Left ventricle myocardium inferior (tissue), 1 donor: ENCODE data around the gene HDGFL3. TPM values are rescaled to one million over a fixed set of nuclear protein-coding genes. Genes with fewer than 3 reads are reported as not detected.

Experiments used
- DNase-seq: peaks from one replicate; pipeline ENCODE4 v3.0.0-alpha.2; 2020
- H3K27ac ChIP-seq: fragments of 200-600 bp; replicated peaks from 2 replicates; pipeline ENCODE4 v1.8.0; 2021
- H3K27me3 ChIP-seq: fragments of 200-600 bp; 2 replicates; pipeline ENCODE4 v1.8.0; 2021; ENCODE audit warnings: low read depth
- H3K36me3 ChIP-seq: fragments of 200-600 bp; 2 replicates; pipeline ENCODE4 v1.8.0; 2021
- H3K4me1 ChIP-seq: fragments of 200-600 bp; 2 replicates; pipeline ENCODE4 v1.8.0; 2021
- H3K4me3 ChIP-seq: fragments of 200-600 bp; 2 replicates; pipeline ENCODE4 v1.8.0; 2021; ENCODE audit warnings: mild to moderate bottlenecking, moderate library complexity
- H3K9me3 ChIP-seq: fragments of 200-600 bp; replicated peaks from 2 replicates; pipeline ENCODE4 v1.8.0; 2021
- intact Hi-C: fragments of 100-400 bp; cut with micrococcal nuclease; formaldehyde crosslinking; loops from one replicate; pipeline ENCODE4 v1.11.0; 2022
- long read RNA-seq: library from polyadenylated mRNA; unstranded; transcript quantifications from one replicate; pipeline ENCODE4 v2.0.0, GENCODE V29; 2021
- total RNA-seq: library from RNA; stranded (reverse); fragmentation: NEBNext Ultra II Directional; extraction: Animal tissue kit (Norgen Biotek cat#: 25700); gene quantifications from one replicate; pipeline ENCODE4 v1.2.1, GENCODE V29; 2021
- TF ChIP-seq, protein P1 (sequence below): fragments of 200-600 bp; IDR thresholded peaks from 2 replicates; pipeline ENCODE4 v1.8.0; 2021; ENCODE audit warnings: antibody characterized with exemption, mild to moderate bottlenecking, borderline replicate concordance
- donor health status: DM: no; HTN: yes; CAD: no; lungs with severe emphysema.

HDGFL3 gene
- total RNA-seq = 38.0 TPM
- long read RNA-seq, full-length matches to known transcripts = 70 of 77 reads
- long read RNA-seq, partial matches to known transcripts = 2 of 77 reads
- long read RNA-seq, other reads (novel, unspliced or antisense) = 5 of 77 reads

DNA sequence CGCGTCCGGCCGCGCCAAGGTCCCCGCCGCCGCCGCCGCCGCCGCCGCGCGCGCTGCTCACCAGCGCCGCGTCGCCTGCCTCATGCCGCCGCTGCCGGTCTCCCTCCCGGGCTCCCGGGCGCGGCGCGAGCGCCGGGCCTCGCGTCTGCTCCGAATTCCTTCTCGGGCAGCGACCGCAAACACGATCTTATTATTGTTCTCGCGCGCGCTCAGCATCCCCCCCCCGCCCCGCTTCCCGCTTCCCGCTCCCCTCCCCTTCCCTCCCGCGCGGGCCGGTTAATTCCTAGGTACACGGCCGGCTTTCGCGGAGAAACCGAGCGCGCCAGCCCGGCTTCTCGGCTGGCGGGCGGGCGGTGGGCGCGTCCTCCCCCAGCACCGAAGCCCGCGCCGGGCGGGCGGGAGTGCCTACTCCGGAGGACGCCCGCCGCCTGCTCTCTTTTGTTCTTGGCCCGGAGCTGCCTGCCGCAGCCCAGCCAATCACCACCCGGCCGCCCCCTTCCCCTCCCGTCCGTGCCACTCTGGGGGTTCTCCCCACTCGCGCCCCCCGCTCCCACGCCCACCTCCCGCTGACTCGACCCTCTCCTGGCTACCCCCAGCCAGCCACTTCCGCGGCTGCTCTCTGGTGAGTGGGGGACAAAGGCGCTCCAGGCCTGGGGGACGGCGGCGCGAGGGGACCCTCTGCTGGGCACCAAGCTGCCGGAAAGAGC is at the start of gene HDGFL3:
Gene HDGFL3, minus strand, starts transcription at position 164 of the 707 bp plus-strand sequence. CDS start 409 bp downstream, outside the sequence.
- H3K4me1 ChIP-seq = peaks cover 47% of the 10 kb centered on the region
- TF ChIP-seq, protein P1, sequence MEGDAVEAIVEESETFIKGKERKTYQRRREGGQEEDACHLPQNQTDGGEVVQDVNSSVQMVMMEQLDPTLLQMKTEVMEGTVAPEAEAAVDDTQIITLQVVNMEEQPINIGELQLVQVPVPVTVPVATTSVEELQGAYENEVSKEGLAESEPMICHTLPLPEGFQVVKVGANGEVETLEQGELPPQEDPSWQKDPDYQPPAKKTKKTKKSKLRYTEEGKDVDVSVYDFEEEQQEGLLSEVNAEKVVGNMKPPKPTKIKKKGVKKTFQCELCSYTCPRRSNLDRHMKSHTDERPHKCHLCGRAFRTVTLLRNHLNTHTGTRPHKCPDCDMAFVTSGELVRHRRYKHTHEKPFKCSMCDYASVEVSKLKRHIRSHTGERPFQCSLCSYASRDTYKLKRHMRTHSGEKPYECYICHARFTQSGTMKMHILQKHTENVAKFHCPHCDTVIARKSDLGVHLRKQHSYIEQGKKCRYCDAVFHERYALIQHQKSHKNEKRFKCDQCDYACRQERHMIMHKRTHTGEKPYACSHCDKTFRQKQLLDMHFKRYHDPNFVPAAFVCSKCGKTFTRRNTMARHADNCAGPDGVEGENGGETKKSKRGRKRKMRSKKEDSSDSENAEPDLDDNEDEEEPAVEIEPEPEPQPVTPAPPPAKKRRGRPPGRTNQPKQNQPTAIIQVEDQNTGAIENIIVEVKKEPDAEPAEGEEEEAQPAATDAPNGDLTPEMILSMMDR = no peak
- no peaks in the 10 kb centered on the region for H3K27me3 ChIP-seq
- H3K4me3 ChIP-seq = peak within 1 kb of the TSS; percentile 92
- DNase-seq = peak; percentile 69
- intact Hi-C loops = no loop called here
- H3K27ac ChIP-seq = peak within 1 kb of the TSS; percentile 93
- no peaks in the 10 kb centered on the region for H3K9me3 ChIP-seq
- no peaks in the 10 kb centered on the region for H3K36me3 ChIP-seq

DNA sequence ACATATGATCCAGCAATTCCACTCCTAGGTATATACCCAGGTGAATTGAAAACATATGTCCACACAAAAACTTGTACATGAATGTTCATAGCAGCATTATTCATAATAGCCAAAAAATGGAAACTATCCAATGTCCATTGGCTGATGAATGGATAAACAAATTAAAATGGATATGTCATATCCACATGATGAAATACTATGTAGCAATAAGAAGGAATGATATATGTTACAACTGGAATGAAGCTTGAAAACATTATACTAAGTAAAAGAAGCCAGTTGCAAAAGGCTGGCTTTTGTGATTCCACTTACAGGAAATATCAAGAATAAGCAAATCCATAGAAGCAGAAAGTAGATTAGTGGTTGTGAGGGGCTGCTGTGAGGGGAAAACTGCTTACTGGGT is 43.2 kb upstream of the HDGFL3 start:
- Histone ChIP-seq H3K9me3 (no peaks in the 10 kb centered on the region), H3K36me3 (no peaks in the 10 kb centered on the region), H3K27me3 (peaks cover 77% of the 10 kb centered on the region), H3K4me1 (no peaks in the 10 kb centered on the region), H3K4me3 (no peak overlapping the region), H3K27ac (no peak overlapping the region)
- no peak for DNase-seq
- intact Hi-C loops = loop anchor here (5.0 kb wide), 1 partner anchor 132 kb away; no protein-coding TSS in a partner anchor
- TF ChIP-seq, protein P1 = no peak

DNA sequence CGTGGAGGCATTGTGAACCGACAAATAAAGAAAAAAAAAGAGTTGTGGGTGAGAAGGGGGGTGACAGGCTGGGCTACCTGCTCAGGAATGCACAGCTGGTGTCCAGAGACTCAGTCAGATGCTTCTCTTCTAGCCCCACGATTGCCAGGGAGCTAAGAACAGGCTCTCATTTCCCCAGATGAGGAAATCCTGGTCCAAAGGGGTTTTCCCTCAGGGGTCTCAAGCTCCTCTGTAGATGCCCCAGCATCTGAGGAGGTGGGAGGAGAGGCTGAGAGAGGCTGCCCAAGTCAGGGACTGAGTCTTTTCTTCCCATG is 41.4 kb upstream of the HDGFL3 start:
- Histone ChIP-seq H3K9me3 (no peaks in the 10 kb centered on the region), H3K4me1 (no peaks in the 10 kb centered on the region), H3K4me3 (no peak overlapping the region), H3K36me3 (no peaks in the 10 kb centered on the region), H3K27me3 (peaks cover 87% of the 10 kb centered on the region), H3K27ac (no peak overlapping the region)
- TF ChIP-seq, protein P1 = no peak
- DNase-seq = no peak
- intact Hi-C loops = loop anchor here (2.0 kb wide), 1 partner anchor 308 kb away; no protein-coding TSS in a partner anchor

DNA sequence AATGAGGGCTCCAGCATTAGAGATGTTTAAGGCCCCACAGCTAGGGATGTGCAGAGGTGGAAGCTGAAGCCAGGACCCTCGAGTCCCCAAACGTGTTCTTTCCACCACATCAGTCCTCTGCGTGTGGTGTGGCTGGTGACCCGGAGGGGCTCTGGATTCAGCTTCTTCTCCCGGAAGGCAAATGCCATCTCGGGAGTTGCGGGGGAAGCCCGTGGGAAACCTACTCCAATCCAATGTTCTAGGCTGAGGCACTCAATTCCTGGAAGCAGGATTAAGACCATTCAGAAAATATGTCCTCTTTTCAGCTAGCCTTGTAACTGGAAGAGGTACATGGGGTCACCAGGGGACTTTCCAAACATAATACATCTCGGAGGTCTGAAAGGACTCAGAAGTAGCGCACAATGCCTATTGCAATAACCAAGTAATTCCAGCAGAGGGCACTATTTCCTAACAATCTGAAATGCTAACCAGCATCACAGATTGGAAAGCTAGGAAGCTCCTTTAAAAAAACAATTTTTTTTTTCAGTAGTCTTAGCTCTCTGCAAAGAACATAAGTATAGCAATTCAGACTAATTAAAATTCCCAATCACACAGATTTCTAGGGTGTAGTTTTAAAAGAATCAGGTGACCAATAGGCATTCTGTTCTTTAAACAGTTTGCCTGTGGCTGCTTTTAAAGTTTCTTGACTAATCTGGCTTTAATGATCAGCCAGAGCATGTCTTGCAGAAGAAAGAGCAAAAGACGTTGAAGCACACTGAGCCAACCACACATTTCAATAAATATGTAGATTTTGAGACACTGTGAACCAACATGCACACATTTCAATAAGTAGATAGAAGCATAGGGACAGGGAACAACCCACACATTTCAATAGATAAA is 40.8 kb upstream of the HDGFL3 start:
- TF ChIP-seq, protein P1 = peak; percentile 97
- no peaks in the 10 kb centered on the region for H3K4me1 ChIP-seq
- H3K27ac ChIP-seq = no peak overlapping the region
- peaks cover 87% of the 10 kb centered on the region for H3K27me3 ChIP-seq
- H3K9me3 ChIP-seq = no peaks in the 10 kb centered on the region
- H3K36me3 ChIP-seq = no peaks in the 10 kb centered on the region
- no peak overlapping the region for H3K4me3 ChIP-seq
- no peak for DNase-seq
- intact Hi-C loops = loop anchor here (2.0 kb wide), 1 partner anchor 308 kb away; no protein-coding TSS in a partner anchor

DNA sequence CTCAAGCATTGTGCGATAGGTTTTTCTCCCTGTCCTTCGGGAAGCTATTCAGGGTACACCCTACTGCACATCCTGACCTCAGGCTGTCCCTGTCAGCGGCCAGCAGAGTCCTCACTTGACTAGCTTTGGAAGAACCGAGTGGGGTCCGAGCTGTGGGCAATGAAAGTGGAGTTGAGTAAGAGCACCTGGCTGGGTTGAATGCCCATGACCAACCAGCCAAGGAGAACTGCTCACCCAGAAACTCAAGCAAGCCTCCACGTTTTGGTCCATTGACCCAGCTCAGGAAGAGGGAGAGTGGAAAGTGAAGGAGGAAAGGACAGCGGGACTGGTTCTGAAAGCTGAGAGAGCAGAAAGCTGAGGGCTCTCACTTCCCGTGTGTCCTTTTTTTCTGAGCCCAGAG is 36.0 kb upstream of the HDGFL3 start:
- Histone ChIP-seq H3K4me3 (no peak overlapping the region), H3K27ac (no peak overlapping the region), H3K4me1 (no peaks in the 10 kb centered on the region), H3K9me3 (peaks cover 20% of the 10 kb centered on the region), H3K27me3 (peaks cover 62% of the 10 kb centered on the region), H3K36me3 (no peaks in the 10 kb centered on the region)
- TF ChIP-seq, protein P1 = no peak
- intact Hi-C loops = no loop called here
- DNase-seq = no peak
